HG03280 (cell line): ENCODE measurements around the gene TRPC4AP.

Experiments
- ATAC-seq: cut with Tn5 transposase; IDR thresholded peaks from one replicate; pipeline ENCODE4 v1.9.1; 2021; ENCODE audit warnings: mild to moderate bottlenecking, moderate library complexity; ENCODE audit not compliant: unreplicated experiment

Gene TRPC4AP

DNA sequence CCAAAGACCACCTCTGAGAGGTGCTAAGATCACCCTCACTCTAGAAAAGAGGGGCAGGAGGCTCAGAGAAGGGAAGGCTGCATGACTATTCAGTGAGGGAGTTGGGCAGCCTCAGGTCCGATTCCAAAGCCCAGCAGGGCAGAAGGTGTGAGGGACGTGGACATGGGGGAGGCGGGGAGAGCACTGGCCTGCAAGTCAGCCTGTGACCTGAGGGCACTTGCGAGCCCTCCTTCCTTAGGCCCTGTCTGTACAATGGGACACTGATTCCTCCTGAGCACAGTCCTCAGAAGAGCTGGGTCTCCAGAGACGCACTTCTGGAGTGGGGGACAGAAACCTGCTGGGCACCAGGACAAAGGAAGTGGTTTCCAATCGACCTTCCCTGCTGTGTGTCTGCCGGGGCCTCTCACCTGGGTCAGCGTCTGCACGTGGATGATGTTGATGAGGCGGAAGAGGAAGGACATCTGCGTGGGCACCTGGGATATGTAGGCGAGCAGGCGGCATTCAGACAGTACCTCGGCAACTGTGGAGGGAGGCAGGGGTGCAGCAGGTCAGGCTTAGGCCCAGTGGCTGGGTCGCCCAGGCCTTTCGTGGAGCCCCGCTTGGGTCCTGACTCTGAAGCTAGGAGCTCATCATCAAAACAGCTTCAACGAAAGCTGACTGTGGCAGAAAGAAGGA lies 88.4 kb downstream of the TRPC4AP start:
- no peak for ATAC-seq

DNA sequence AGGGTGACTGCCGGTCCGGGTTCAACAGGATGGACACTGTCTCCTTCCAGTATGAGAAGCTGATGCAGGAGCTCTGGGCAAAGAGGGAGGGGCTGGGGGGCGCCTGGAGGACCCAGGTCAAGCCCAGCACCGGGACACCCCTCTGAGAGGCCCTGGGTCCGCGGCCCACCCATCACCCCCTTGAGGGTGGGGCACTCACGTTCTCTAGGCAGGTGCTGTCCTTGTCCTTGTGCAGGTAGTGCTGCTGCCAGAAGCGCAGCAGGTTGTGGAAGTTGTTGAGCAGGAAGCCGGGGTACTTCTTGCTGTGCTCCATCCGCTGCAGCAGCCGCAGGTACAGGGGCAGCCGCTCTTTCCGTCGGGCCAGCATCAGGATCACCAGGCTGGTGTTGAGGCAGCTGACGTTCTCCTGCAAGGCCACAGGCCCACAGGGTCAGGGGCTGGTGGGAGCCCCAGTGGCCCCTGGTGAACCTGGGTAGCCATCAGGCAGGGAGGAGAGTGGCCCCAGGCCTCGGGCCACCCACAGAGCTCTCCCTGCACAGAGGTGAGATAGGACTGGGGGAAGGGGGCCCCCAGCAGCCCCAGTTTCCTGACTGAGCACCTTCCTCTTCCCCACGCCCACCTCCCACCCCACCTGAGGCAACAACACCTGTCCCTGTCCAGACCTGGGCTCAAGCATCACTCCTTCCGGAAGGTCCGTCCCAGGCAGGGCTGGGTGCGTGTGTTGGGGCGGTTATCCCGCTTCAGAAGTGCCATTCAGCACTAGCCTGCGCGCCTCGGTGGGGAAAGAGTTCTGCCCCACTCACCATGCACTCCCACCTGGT lies 89.2 kb downstream of the TRPC4AP start:
- no peak for ATAC-seq

DNA sequence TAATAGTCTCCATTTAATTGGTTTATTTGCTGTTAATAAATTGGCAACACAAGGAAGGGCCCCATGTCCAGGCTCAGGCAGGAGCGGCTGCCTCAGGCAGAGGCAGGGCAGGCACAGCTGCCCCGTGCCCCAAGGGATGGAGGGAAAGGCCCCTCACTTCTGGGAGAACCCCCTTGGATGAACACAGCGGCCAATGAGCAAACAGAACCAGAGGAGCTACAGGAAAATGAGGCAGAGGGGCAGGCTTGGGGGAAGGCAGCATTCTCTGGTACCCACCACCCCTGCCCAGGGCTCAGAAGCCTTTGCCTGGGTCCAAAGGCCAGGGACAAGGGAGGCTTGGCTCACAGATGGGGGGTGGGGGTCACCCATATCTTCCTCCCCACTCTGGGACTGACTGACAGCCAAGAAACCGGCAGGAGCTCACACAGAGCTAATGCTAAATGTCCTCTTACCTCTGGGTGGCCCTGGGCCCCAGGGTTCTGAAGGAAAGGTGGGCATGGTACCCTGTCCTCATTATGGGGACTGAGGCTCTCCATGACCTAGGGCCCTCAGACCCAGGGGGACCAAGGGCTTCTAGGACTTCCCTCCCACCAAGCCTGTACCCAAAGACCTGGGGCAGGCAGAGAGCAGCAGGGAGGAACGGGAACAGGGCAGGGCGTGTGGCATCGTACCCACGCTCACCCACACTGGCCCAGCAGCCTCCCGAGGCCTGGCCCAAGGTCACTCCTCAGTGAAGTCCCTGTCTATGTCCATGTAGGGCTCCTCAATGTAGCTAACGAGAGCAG lies 90.0 kb downstream of the TRPC4AP start:
- ATAC-seq: no peak

DNA sequence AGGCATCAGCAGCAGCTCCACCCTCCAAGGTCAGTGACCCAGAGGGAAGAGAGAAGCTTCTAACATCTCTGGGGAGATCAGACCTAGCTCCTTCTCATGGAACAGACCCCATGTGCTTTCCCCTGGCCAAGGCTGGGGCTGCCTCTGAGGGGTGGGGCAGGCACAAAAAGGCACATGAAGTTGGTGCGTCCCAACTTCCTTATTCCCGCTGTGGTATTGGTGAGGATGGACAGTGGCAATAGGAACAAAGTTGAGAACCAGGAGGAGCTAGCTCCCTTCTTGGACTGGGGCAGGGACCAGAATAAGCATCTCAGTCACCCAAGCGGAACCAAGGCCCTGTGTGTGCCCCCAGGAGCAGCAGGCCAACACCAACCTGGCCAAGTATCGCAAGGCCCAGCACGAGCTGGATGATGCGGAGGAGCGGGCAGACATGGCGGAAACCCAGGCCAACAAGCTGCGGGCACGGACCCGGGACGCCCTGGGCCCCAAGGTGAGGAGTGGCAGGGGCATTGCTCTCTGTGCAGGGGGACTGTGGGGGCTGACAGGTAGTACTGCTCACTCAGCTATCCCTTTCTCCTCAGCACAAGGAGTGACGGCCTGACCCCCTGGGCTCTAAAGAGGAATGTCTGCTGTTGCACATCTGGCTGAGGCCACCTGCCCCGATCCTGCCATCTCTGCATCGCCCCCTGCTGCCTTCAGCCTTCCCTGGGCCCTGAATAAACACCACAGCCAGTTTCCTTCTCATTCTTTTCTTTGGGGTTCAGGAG lies 90.8 kb downstream of the TRPC4AP start:
- no peak for ATAC-seq

DNA sequence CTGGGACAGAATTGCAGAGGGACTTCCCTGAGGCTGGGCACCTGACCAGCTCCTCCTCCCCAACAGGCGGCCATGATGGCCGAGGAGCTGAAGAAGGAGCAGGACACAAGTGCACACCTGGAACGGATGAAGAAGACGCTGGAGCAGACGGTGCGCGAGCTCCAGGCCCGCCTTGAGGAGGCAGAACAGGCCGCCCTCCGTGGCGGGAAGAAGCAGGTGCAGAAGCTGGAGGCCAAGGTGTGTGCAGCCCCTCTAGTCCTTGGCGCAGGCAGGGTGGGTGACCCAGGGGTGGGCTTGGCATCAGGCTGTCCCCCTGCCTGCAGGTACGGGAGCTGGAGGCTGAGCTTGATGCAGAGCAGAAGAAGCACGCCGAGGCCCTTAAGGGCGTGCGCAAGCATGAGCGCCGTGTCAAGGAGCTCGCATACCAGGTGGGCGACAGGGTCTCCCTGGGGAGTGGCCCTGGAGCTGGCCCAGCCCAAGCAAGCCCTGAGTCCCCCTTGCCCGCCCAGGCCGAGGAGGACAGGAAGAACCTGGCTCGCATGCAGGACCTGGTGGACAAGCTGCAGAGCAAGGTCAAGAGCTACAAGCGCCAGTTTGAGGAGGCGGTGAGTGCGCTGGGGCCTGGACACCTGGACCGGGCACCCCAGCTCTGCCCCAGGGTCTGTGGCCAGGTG lies 91.5 kb downstream of the TRPC4AP start:
- no peak for ATAC-seq

DNA sequence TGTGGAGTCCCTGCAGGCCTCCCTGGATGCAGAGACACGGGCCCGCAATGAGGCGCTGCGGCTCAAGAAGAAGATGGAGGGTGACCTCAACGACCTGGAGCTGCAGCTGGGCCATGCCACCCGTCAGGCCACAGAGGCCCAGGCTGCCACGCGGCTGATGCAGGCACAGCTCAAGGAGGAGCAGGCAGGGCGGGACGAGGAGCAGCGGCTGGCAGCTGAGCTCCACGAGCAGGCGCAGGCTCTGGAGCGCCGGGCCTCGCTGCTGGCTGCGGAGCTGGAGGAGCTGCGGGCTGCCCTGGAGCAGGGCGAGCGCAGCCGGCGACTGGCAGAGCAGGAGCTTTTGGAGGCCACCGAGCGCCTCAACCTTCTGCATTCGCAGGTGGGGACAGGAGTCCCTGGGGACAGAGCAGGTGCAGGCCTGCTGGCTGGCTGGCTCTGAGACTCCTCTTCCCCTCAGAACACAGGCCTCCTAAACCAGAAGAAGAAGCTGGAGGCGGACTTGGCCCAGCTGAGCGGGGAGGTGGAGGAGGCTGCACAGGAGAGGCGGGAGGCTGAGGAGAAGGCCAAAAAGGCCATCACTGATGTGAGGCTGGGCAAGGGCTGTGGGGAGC lies 92.2 kb downstream of the TRPC4AP start:
- ATAC-seq: no peak

DNA sequence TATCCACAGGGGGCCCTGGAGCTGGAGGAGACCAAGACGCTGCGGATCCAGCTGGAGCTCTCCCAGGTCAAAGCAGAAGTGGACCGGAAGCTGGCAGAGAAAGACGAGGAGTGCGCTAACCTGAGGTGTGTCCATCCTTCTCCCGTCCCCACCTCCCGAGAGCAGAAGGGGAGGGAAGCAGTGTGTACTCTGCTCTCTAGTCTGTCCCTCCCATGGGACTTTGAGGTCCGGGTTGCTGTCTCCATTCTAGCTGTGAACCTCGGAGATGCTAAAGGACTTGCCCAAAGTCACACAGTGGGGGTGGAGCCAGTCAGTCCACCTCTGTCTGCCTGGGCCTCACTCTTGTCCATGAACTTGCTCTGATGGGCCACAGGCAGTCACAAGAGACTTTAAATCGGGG lies 92.8 kb downstream of the TRPC4AP start:
- no peak for ATAC-seq

DNA sequence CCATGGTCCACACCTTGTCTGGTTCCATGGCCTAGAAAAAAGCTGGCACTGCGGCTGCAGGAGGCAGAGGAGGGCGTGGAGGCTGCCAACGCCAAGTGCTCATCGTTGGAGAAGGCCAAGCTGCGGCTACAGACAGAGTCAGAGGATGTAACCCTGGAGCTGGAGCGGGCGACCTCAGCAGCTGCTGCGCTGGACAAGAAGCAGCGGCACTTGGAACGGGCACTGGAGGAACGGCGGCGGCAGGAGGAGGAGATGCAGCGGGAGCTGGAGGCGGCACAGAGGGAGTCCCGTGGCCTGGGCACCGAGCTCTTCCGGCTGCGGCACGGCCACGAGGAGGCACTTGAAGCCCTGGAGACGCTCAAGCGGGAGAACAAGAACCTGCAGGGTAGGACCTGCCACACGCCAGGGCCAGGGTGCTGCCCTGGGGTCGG lies 93.6 kb downstream of the TRPC4AP start:
- ATAC-seq: no peak

DNA sequence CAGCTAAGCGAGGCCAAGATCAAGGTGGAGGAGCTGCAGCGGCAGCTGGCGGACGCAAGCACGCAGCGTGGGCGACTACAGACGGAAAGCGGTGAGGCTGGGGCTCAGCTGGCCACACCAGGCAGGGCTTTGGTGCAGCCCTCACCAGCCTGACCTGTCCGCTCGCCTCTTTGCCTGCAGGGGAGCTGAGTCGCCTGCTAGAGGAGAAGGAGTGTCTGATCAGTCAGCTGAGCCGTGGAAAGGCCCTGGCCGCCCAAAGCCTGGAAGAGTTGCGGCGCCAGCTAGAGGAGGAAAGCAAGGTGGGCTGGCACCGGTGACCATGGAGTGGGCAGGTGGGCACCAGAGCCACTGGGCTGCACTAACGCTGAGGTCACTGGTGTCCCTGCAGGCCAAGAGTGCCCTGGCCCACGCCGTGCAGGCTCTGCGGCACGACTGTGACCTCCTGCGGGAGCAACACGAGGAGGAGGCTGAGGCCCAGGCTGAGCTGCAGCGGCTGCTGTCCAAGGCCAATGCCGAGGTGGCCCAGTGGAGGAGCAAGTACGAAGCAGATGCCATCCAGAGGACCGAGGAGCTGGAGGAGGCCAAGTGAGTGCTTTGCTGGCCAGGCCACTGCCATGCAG lies 94.2 kb downstream of the TRPC4AP start:
- no peak for ATAC-seq

DNA sequence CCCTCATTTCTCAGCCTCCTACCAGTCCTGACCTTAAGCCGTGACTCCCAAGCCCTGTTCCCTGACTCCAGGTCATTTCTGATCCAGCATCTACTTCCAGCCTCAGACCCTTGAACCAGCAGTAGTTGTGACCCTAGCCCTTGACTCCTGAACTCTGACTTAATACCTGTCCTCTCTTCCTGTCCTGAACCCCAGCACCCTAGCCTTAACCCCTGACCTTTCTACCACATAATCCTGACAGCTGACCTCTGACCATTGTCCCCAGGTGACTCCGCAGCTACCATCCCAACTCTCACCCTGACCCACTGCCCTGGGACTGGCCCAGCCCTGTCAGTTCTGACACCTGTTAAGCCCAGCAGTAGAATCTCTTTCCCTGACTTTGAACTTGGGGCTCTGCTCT lies 94.8 kb downstream of the TRPC4AP start:
- no peak for ATAC-seq

DNA sequence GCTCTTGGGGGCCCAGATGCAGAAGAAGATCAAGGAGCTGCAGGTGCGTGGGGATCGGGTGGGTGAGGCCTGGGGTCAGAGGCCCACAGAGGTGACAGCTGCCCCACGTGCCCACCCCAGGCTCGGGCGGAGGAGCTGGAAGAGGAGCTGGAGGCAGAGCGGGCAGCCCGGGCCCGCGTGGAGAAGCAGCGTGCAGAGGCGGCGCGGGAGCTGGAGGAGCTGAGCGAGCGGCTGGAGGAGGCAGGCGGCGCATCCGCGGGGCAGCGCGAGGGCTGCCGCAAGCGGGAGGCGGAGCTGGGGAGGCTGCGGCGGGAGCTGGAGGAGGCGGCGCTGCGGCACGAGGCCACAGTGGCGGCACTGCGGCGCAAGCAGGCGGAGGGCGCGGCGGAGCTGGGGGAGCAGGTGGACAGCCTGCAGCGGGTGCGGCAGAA lies 95.5 kb downstream of the TRPC4AP start:
- no peak for ATAC-seq

DNA sequence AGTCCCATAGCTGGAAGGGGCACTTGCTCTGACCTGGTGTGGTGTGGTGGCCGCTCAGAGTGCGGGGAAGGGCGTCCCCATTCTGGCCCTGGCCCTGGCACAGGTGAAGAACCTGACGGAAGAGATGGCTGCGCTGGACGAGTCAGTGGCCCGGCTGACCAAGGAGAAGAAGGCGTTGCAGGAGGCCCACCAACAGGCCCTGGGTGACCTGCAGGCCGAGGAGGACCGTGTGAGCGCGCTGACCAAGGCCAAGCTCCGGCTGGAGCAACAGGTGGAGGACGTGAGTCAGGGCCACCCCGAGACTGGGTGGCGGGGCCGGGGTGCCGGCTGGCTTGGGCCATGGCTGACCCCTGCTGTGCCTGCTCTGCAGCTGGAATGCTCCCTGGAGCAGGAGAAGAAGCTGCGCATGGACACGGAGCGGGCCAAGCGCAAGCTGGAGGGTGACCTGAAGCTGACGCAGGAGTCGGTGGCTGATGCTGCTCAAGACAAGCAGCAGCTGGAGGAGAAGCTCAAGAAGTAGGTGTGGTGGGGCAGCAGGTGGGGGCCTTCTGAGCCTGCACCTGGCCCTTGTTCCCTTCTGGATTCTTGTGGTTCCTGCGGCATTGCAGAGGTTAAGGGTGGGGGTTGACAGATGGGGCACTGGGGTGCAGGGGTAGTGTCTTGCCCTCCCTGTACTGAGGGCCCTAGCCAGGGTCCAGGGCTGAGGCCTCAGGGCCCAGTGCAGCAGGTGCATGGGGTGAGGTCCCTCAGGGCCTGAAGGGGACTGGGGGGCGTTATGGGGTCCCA lies 96.2 kb downstream of the TRPC4AP start:
- ATAC-seq: no peak

DNA sequence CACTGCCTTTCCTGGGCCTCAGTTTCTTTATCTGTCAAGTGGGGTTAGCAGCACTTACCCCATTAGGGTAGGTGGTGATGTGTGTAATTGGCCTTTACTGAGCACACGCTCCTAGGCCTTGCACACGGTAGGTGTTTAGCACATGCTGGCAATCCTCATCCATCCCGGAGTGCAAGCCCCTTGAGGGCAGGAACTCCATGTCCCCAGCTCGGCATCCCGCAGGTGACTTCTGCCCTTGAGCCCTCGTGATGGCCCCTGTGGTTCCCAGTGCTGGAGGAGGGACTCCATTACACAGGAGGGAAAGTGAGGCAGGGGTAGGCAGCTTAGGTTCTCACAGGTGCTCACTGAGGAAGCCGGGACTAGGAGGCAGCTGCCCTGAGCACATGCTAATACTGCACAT lies 96.9 kb downstream of the TRPC4AP start:
- ATAC-seq: no peak

DNA sequence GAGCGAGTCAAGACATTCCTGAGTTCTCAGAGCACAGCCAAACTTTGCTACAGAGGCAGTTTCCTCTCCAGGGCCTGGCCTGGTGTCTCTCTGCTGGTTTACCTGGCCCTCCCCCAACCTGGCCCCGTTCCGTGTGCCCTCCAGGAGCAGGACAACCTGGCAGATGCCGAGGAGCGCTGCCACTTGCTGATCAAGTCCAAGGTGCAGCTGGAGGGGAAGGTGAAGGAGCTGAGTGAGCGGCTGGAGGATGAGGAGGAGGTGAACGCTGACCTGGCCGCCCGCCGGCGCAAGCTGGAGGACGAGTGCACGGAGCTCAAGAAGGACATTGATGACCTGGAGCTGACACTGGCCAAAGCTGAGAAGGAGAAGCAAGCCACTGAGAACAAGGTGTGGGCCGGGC lies 97.4 kb downstream of the TRPC4AP start:
- ATAC-seq: no peak

DNA sequence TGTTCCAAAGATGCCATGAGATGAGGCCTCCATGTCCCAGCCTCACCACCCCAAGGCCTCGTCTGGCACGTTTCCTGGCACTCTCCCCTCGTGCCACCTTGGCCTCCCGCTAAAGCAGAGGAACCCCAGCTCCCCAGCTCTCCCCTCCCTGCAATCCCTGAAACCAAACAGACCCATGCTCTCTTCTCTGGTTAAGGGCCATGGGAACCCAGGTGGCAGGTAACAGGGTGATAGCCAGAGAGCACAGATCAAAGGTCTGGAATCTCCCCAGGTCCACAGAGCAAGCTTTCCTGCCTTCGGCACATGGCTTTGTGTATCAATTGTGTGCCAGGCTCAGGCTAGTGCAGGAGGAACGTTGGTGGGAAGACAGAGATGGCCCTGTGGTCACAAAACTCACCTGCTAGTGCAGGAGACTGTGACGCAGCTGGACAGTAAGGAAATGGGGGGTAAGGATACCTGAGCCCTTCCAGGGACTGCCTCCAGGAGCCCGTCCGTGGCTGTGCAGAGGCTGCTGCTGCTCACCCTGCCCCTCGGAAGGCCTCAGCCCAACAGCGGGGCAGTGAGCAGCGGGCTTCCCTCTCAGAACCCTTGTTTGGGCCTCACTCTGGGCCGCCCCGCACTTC lies 98.0 kb downstream of the TRPC4AP start:
- ATAC-seq: no peak

DNA sequence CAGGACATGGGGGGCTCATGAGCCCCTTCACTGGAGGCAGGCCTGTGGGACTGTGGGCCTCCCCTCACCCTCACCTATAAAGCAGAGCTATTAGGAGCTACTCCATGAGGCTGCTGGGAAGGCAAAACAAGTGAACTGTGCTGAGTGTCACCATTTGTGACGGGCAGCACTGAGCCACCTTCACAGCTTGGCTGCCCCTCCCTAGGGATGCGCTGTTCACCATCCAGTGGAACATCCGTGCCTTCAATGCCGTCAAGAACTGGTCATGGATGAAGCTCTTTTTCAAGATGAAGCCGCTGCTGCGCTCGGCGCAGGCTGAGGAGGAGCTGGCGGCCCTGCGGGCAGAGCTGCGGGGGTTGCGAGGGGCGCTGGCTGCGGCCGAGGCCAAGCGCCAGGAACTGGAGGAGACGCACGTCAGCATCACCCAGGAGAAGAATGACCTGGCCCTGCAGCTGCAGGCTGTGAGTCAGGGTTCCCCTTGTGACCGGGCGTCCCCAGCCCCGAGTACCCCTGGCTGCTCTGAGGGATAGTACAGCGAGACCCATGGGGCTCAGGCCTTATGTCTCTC lies 98.6 kb downstream of the TRPC4AP start:
- ATAC-seq: no peak

DNA sequence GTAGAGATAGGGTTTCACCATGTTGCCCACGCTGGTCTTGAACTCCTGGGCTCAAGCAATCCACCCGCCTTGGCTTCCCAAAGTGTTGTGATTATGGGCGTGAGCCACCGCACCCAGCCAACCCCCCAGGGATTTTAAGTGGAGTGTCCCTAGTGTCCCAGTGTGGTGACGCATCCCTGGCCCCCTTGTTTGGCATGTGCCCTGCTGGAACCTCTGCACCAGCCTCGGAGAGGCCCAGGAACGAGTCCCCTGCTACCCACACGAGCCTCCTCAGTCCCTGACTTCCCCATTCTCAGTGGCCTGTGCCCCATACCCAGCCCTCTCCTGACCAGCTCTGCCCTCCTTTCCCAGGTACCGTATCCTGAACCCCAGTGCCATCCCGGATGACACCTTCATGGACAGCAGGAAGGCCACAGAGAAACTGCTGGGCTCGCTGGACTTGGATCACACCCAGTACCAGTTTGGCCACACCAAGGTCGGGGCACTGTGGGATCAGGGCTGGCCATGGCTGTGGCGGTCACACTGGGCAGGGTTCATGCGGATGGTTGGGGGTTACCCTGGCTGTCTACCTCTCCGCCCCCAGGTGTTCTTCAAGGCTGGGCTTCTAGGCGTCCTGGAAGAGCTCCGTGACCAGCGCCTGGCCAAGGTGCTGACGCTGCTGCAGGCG lies 99.7 kb downstream of the TRPC4AP start:
- no peak for ATAC-seq
